ENCODE measurements around the gene SORBS2. TPM values are rescaled to one million over a fixed set of nuclear protein-coding genes. Genes with fewer than 3 reads are reported as not detected.

Gene SORBS2
- total and polyA plus RNA-seq, 2 donors (not counting 1 experiment from before 2014, with no cell fraction given), result 0.33 to 3.0 TPM

DNA sequence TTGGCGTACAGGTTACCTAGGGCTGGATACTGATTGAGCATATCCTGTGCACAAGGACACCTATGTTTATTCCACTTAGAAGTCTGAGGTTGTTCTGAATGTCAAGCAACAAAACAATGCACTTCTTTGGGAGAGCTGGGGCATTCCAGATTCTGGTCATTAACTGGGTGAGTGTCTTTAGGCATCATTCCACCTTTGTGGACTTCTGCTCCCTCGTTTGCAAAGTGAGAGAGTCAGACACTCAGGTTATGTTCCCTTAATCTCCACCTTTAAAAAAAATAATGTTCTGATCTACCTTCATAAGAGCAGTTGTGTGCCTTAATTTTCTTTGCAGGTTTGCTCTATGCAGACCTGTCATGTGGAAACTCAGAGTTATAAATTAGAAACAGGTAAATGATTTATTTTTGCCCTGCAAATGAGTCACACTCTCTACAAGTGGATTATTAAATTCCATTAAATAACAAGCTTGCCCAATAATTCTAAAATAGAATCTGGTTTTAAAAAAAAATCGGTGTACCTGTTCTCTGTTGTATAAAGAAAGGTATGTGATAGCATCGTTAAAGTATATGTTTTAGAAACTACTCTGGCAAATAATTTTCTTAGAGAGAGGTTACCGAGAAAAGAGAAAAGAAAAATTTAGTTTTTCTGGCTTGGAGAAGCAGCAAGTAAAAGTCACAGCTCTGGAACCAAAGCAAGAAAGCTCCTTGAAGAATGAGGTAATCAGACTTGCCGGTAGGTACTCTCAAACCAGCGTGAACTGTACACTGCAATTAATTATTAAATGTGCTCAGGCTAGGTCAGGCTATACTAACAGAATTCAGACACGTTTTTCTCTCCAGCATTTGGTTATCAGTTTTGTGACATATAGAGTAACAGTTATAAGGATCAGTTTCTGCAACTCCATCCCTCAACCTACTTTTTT is 93.2 kb downstream of the SORBS2 start:
- no peak for DNase-seq (ENCODE audit: low read depth in 2 of 2)
- H3K79me2 ChIP-seq (ENCODE audit: control insufficient read depth, insufficient read depth, low read length), result no peaks in the 10 kb centered on the region
- no peak overlapping the region for H3K27ac ChIP-seq (ENCODE audit: insufficient read depth, low read length)
- H3K9ac ChIP-seq (ENCODE audit: insufficient read depth, low read length), result no peak overlapping the region
- H3K27me3 ChIP-seq (ENCODE audit: control insufficient read depth, insufficient read depth, low read length), result no peaks in the 10 kb centered on the region
- no peak overlapping the region for H3K4me3 ChIP-seq (replicated peaks in 1 of 4; ENCODE audit: control extremely low read depth in 1 of 4, insufficient read depth in 1 of 4, low read depth in 3 of 4, low read length in 4 of 4)
- H4K20me1 ChIP-seq (ENCODE audit: control insufficient read depth, extremely low read depth, insufficient read depth, low read length), result no peaks in the 10 kb centered on the region
- no peak overlapping the region for H3K4me2 ChIP-seq (ENCODE audit: extremely low read depth, insufficient read depth, low read length)
- H3K36me3 ChIP-seq (ENCODE audit: control insufficient read depth, insufficient read depth, low read length), result no peaks in the 10 kb centered on the region
- no peaks in the 10 kb centered on the region for H3K9me3 ChIP-seq (ENCODE audit: control insufficient read depth, insufficient read depth, low read depth, low read length)
- TF ChIP-seq EZH2 (IDR thresholded peaks at IDR 0.05; ENCODE audit: low read length, missing control alignments) (no peak), CTCF (conservative IDR thresholded peaks at IDR 0.05 in 1 of 2, IDR thresholded peaks at IDR 0.05 in 1 of 2; ENCODE audit: low read depth in 1 of 2, low read length in 2 of 2) (no peak)
- no peaks in the 10 kb centered on the region for H3K4me1 ChIP-seq (ENCODE audit: control insufficient read depth, extremely low read depth, insufficient read depth, low read length)
- H2AFZ ChIP-seq (ENCODE audit: low read length), result no peak overlapping the region

GRCh38 chr4:185717377-185717741 is 94.6 kb downstream of the SORBS2 start:
- Histone ChIP-seq H3K4me2 (ENCODE audit: extremely low read depth, insufficient read depth, low read length) (no peak overlapping the region), H3K36me3 (ENCODE audit: control insufficient read depth, insufficient read depth, low read length) (no peaks in the 10 kb centered on the region), H3K4me1 (ENCODE audit: control insufficient read depth, extremely low read depth, insufficient read depth, low read length) (no peaks in the 10 kb centered on the region), H3K4me3 (replicated peaks in 1 of 4; ENCODE audit: control extremely low read depth in 1 of 4, insufficient read depth in 1 of 4, low read depth in 3 of 4, low read length in 4 of 4) (no peak overlapping the region), H3K9ac (ENCODE audit: insufficient read depth, low read length) (no peak overlapping the region), H2AFZ (ENCODE audit: low read length) (no peak overlapping the region), H3K27ac (ENCODE audit: insufficient read depth, low read length) (no peak overlapping the region), H3K27me3 (ENCODE audit: control insufficient read depth, insufficient read depth, low read length) (no peaks in the 10 kb centered on the region), H4K20me1 (ENCODE audit: control insufficient read depth, extremely low read depth, insufficient read depth, low read length) (no peaks in the 10 kb centered on the region), H3K79me2 (ENCODE audit: control insufficient read depth, insufficient read depth, low read length) (no peaks in the 10 kb centered on the region), H3K9me3 (ENCODE audit: control insufficient read depth, insufficient read depth, low read depth, low read length) (no peaks in the 10 kb centered on the region)
- no peak for TF ChIP-seq EZH2 (IDR thresholded peaks at IDR 0.05; ENCODE audit: low read length, missing control alignments)
- no peak for DNase-seq (ENCODE audit: low read depth in 2 of 2)

DNA sequence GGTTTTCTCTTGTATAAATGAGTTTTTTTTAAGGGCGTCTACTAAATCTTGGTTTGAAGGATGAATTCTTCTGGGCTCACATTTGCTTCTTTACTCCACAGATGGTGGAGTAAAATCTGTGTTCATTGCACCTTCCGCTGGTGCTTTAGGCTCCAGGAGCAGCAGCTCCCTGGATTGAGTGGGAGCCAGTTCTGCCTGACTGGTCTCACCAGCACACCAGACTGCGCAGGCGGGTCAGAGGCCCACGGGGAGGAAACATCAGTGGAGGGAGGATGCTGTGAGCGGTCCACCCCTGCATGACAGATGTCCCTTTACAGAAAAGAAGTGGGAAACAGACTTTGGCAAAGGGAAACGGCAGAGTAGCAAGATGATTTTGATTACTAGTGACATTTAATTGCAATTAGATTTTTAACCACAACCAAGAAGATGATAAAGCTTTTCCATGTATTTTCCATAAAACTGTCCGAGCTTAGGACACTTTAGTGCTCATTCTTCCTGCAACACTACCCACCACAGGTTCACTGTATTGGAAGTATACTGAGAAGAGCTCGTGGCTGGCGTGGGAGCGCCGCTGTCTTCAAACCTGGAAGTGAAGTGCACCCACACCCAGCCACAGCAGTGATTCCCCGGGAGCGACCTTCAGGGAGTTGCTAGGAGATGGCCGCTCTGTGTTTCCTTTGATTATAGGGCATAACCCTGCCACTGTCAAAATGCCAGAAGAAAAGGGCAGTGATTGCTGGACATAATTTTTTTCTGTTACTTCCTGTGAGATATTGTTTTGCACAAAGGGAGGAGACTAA is 95.2 kb downstream of the SORBS2 start:
- Histone ChIP-seq H3K4me2 (ENCODE audit: extremely low read depth, insufficient read depth, low read length) (no peak overlapping the region), H3K9me3 (ENCODE audit: control insufficient read depth, insufficient read depth, low read depth, low read length) (no peaks in the 10 kb centered on the region), H3K4me1 (ENCODE audit: control insufficient read depth, extremely low read depth, insufficient read depth, low read length) (no peaks in the 10 kb centered on the region), H3K79me2 (ENCODE audit: control insufficient read depth, insufficient read depth, low read length) (no peaks in the 10 kb centered on the region), H3K9ac (ENCODE audit: insufficient read depth, low read length) (no peak overlapping the region), H4K20me1 (ENCODE audit: control insufficient read depth, extremely low read depth, insufficient read depth, low read length) (no peaks in the 10 kb centered on the region), H2AFZ (ENCODE audit: low read length) (no peak overlapping the region), H3K27me3 (ENCODE audit: control insufficient read depth, insufficient read depth, low read length) (no peaks in the 10 kb centered on the region), H3K27ac (ENCODE audit: insufficient read depth, low read length) (no peak overlapping the region), H3K4me3 (replicated peaks in 1 of 4; ENCODE audit: control extremely low read depth in 1 of 4, insufficient read depth in 1 of 4, low read depth in 3 of 4, low read length in 4 of 4) (no peak overlapping the region), H3K36me3 (ENCODE audit: control insufficient read depth, insufficient read depth, low read length) (no peaks in the 10 kb centered on the region)
- DNase-seq (ENCODE audit: low read depth in 2 of 2), result no peak
- TF ChIP-seq CTCF (conservative IDR thresholded peaks at IDR 0.05 in 1 of 2, IDR thresholded peaks at IDR 0.05 in 1 of 2; ENCODE audit: low read depth in 1 of 2, low read length in 2 of 2) (no peak), EZH2 (IDR thresholded peaks at IDR 0.05; ENCODE audit: low read length, missing control alignments) (no peak)

All from fibroblast of lung (primary cell).